ENCODE measurements around the gene N4BP3.

Gene N4BP3

GRCh38 chr5:178108446-178108845 lies 4.9 kb upstream of the N4BP3 start:
- no peaks in the 10 kb centered on the region for H3K9me3 Mint-ChIP-seq
- no peak overlapping the region for H3K4me3 Mint-ChIP-seq
- ATAC-seq (replicated peaks) (no peak), DNase-seq (no peak)
- no peak overlapping the region for H3K27ac Mint-ChIP-seq
- peaks cover 4 to 6% of the 10 kb centered on the region in 2 donors for H3K4me1 Mint-ChIP-seq (ENCODE audit: low read depth in 2 of 2)
- peaks cover 9% of the 10 kb centered on the region for H3K36me3 Mint-ChIP-seq (ENCODE audit: insufficient read depth)
- no peaks in the 10 kb centered on the region for H3K27me3 Mint-ChIP-seq

GRCh38 chr5:178108966-178109365 lies 4.4 kb upstream of the N4BP3 start:
- ATAC-seq (replicated peaks), result no peak

GRCh38 chr5:178110511-178110910 lies 2.8 kb upstream of the N4BP3 start:
- H3K4me1 Mint-ChIP-seq (ENCODE audit: low read depth in 2 of 2), result peaks cover 18% of the 10 kb centered on the region in 2 donors
- DNase-seq, result no peak
- peaks cover 23% of the 10 kb centered on the region for H3K36me3 Mint-ChIP-seq (ENCODE audit: insufficient read depth)
- peaks cover 0 to 6% of the 10 kb centered on the region in 2 donors for H3K27me3 Mint-ChIP-seq
- no peak overlapping the region for H3K27ac Mint-ChIP-seq
- ATAC-seq (replicated peaks), result no peak
- H3K9me3 Mint-ChIP-seq, result no peaks in the 10 kb centered on the region
- H3K4me3 Mint-ChIP-seq, result no peak overlapping the region

More at GRCh38 chr5:178108966-178109365, 4.4 kb upstream of the N4BP3 start:
- DNase-seq, result no peak
- Mint-ChIP-seq H3K9me3 (no peaks in the 10 kb centered on the region), H3K36me3 (ENCODE audit: insufficient read depth) (peaks cover 9% of the 10 kb centered on the region), H3K4me3 (no peak overlapping the region), H3K27me3 (no peaks in the 10 kb centered on the region), H3K4me1 (ENCODE audit: low read depth in 2 of 2) (peaks cover 4 to 6% of the 10 kb centered on the region in 2 donors), H3K27ac (no peak overlapping the region)

- peaks cover 32 to 33% of the 10 kb centered on the region in 2 donors for H3K4me1 Mint-ChIP-seq (ENCODE audit: low read depth in 2 of 2)
- H3K36me3 Mint-ChIP-seq (ENCODE audit: insufficient read depth), result peaks cover 36% of the 10 kb centered on the region
- no peak overlapping the region for H3K4me3 Mint-ChIP-seq
- H3K27ac Mint-ChIP-seq, result no peak overlapping the region
- peaks cover 0 to 6% of the 10 kb centered on the region in 2 donors for H3K27me3 Mint-ChIP-seq
- ATAC-seq (replicated peaks), result no peak
- H3K9me3 Mint-ChIP-seq, result no peaks in the 10 kb centered on the region
- DNase-seq, result no peak
Measured at GRCh38 chr5:178111925-178112324, 1.4 kb upstream of the N4BP3 start.

- peaks cover 34% of the 10 kb centered on the region in 2 donors for H3K4me1 Mint-ChIP-seq (ENCODE audit: low read depth in 2 of 2)
- H3K9me3 Mint-ChIP-seq, result no peaks in the 10 kb centered on the region
- H3K36me3 Mint-ChIP-seq (ENCODE audit: insufficient read depth), result peaks cover 37% of the 10 kb centered on the region
- H3K27ac Mint-ChIP-seq, result peak overlapping the region; percentile 46 to 90
- DNase-seq (no peak), ATAC-seq (replicated peaks) (no peak)
- peak overlapping the region; percentile 80 to 81 for H3K4me3 Mint-ChIP-seq
- peaks cover 0 to 6% of the 10 kb centered on the region in 2 donors for H3K27me3 Mint-ChIP-seq
Measured at GRCh38 chr5:178112545-178112944, 787 bp upstream of the N4BP3 start.

- peaks cover 36% of the 10 kb centered on the region in 2 donors for H3K4me1 Mint-ChIP-seq (ENCODE audit: low read depth in 2 of 2)
- H3K27ac Mint-ChIP-seq, result peak overlapping the region; percentile 92 to 98
- peak overlapping the region; percentile 94 to 100 for H3K4me3 Mint-ChIP-seq
- no peaks in the 10 kb centered on the region for H3K9me3 Mint-ChIP-seq
- ATAC-seq (replicated peaks), result no peak
- H3K27me3 Mint-ChIP-seq, result peaks cover 0 to 6% of the 10 kb centered on the region in 2 donors
- no peak for DNase-seq
- H3K36me3 Mint-ChIP-seq (ENCODE audit: insufficient read depth), result peaks cover 37% of the 10 kb centered on the region
Measured at GRCh38 chr5:178113841-178114324, 551 bp downstream of the N4BP3 start.

- peak; percentile 61 for ATAC-seq (replicated peaks)
- peaks cover 41% of the 10 kb centered on the region for H3K36me3 Mint-ChIP-seq (ENCODE audit: insufficient read depth)
Measured at GRCh38 chr5:178114325-178115135, 1.2 kb downstream of the N4BP3 start.

GRCh38 chr5:178115136-178115813 lies 1.9 kb downstream of the N4BP3 start:
- peaks cover 40% of the 10 kb centered on the region in 2 donors for H3K4me1 Mint-ChIP-seq (ENCODE audit: low read depth in 2 of 2)
- peak overlapping the region; percentile 92 to 98 for H3K27ac Mint-ChIP-seq
- peak; percentile 50 for ATAC-seq (replicated peaks)
- peak; percentile 53 to 62 (median 56) for DNase-seq
- H3K4me3 Mint-ChIP-seq, result peak overlapping the region; percentile 94 to 100
- peaks cover 42% of the 10 kb centered on the region for H3K36me3 Mint-ChIP-seq (ENCODE audit: insufficient read depth)
- peaks cover 0 to 6% of the 10 kb centered on the region in 2 donors for H3K27me3 Mint-ChIP-seq
- H3K9me3 Mint-ChIP-seq, result no peaks in the 10 kb centered on the region

More at GRCh38 chr5:178114325-178115135, 1.2 kb downstream of the N4BP3 start:
- H3K4me1 Mint-ChIP-seq (ENCODE audit: low read depth in 2 of 2), result peaks cover 40% of the 10 kb centered on the region in 2 donors
- H3K27ac Mint-ChIP-seq, result peak overlapping the region; percentile 92 to 98
- H3K4me3 Mint-ChIP-seq, result peak overlapping the region; percentile 94 to 100
- H3K9me3 Mint-ChIP-seq, result no peaks in the 10 kb centered on the region
- DNase-seq, result peak; percentile 75 to 79 (median 78)
- peaks cover 0 to 6% of the 10 kb centered on the region in 2 donors for H3K27me3 Mint-ChIP-seq

- ATAC-seq (replicated peaks), result no peak
- peaks cover 40 to 43% of the 10 kb centered on the region in 2 donors for H3K4me1 Mint-ChIP-seq (ENCODE audit: low read depth in 2 of 2)
Measured at GRCh38 chr5:178115814-178116142, 2.4 kb downstream of the N4BP3 start.

GRCh38 chr5:178116143-178116885 lies 3.0 kb downstream of the N4BP3 start:
- peak; percentile 69 for ATAC-seq (replicated peaks)
- H3K4me3 Mint-ChIP-seq, result peak overlapping the region; percentile 94 to 100
- H3K27ac Mint-ChIP-seq, result peak overlapping the region; percentile 92 to 98
- peaks cover 40 to 45% of the 10 kb centered on the region in 2 donors for H3K4me1 Mint-ChIP-seq (ENCODE audit: low read depth in 2 of 2)
- DNase-seq, result peak; percentile 87 to 91 (median 91)
- peaks cover 51% of the 10 kb centered on the region for H3K36me3 Mint-ChIP-seq (ENCODE audit: insufficient read depth)
- no peaks in the 10 kb centered on the region for H3K9me3 Mint-ChIP-seq
- peaks cover 0 to 6% of the 10 kb centered on the region in 2 donors for H3K27me3 Mint-ChIP-seq

More at GRCh38 chr5:178115814-178116142, 2.4 kb downstream of the N4BP3 start:
- peak in 1 of 3 experiments; percentile 37 for DNase-seq
- peaks cover 47% of the 10 kb centered on the region for H3K36me3 Mint-ChIP-seq (ENCODE audit: insufficient read depth)
- peak overlapping the region; percentile 94 to 100 for H3K4me3 Mint-ChIP-seq
- peaks cover 0 to 6% of the 10 kb centered on the region in 2 donors for H3K27me3 Mint-ChIP-seq
- H3K27ac Mint-ChIP-seq, result peak overlapping the region; percentile 92 to 98
- H3K9me3 Mint-ChIP-seq, result no peaks in the 10 kb centered on the region

- DNase-seq (no peak), ATAC-seq (replicated peaks) (no peak)
- Mint-ChIP-seq H3K27me3 (peaks cover 0 to 6% of the 10 kb centered on the region in 2 donors), H3K4me3 (no peak overlapping the region), H3K9me3 (no peaks in the 10 kb centered on the region), H3K36me3 (ENCODE audit: insufficient read depth) (peaks cover 53% of the 10 kb centered on the region), H3K4me1 (ENCODE audit: low read depth in 2 of 2) (peaks cover 35 to 45% of the 10 kb centered on the region in 2 donors), H3K27ac (no peak overlapping the region)
Measured at GRCh38 chr5:178117923-178118701, 4.8 kb downstream of the N4BP3 start.

- ATAC-seq (replicated peaks), result no peak
- H3K4me1 Mint-ChIP-seq (ENCODE audit: low read depth in 2 of 2), result peaks cover 26 to 35% of the 10 kb centered on the region in 2 donors
- peak overlapping the region in 1 of 2 donors; percentile 23 for H3K27ac Mint-ChIP-seq
- H3K9me3 Mint-ChIP-seq, result no peaks in the 10 kb centered on the region
- DNase-seq, result no peak
- peak overlapping the region in 1 of 2 donors; percentile 48 for H3K4me3 Mint-ChIP-seq
- H3K36me3 Mint-ChIP-seq (ENCODE audit: insufficient read depth), result peaks cover 54% of the 10 kb centered on the region
- no peaks in the 10 kb centered on the region for H3K27me3 Mint-ChIP-seq
Measured at GRCh38 chr5:178119915-178120606, 6.7 kb downstream of the N4BP3 start.
